Upper lobe of right lung (tissue), 1 donor: Measurements from ENCODE around the gene TNFRSF6B. TPM values are rescaled to one million over a fixed set of nuclear protein-coding genes. Genes with fewer than 3 reads are reported as not detected.

Experiments
- ATAC-seq: fragments of 200-7000 bp; cut with Tn5 transposase; one replicate; pipeline ENCODE4 v1.9.1; 2020; ENCODE audit warnings: mild to moderate bottlenecking, moderate library complexity
- DNase-seq: peaks from one replicate; pipeline ENCODE4 v3.0.0-alpha.2; 2020
- H3K27ac ChIP-seq: fragments of 200-600 bp; one replicate; pipeline ENCODE4 v1.8.0; 2022
- H3K27me3 ChIP-seq: fragments of 200-600 bp; one replicate; pipeline ENCODE4 v1.8.0; 2022; ENCODE audit warnings: mild to moderate bottlenecking
- H3K36me3 ChIP-seq: fragments of 200-600 bp; one replicate; pipeline ENCODE4 v1.8.0; 2022
- H3K4me1 ChIP-seq: fragments of 200-600 bp; one replicate; pipeline ENCODE4 v1.8.0; 2022
- H3K4me3 ChIP-seq: fragments of 200-600 bp; one replicate; pipeline ENCODE4 v1.8.0; 2022; ENCODE audit warnings: mild to moderate bottlenecking
- H3K9me3 ChIP-seq: fragments of 200-600 bp; one replicate; pipeline ENCODE4 v1.8.0; 2022
- intact Hi-C: fragments of 100-400 bp; cut with DNase I; formaldehyde crosslinking; loops from one replicate; pipeline ENCODE4 v1.11.0; 2022
- total RNA-seq: library from RNA; stranded (reverse); fragmentation: NEBNext Ultra II Directional; extraction: Animal tissue kit (Norgen Biotek cat#: 25700); gene quantifications from one replicate; pipeline ENCODE4 v1.2.1, GENCODE V29; 2021
- TF ChIP-seq, protein P1 (sequence below): fragments of 200-600 bp; IDR thresholded peaks from one replicate; pipeline ENCODE4 v1.8.0; 2022; ENCODE audit warnings: antibody characterized with exemption
- donor health status: DM: no; HTN: yes; CAD: no; lungs with severe emphysema.

Gene TNFRSF6B
- total RNA-seq, 1 donor from 2014 or later: 14.4 TPM

GRCh38 chr20:63673951-63674350 lies 22.5 kb upstream of the TNFRSF6B start:
- Histone ChIP-seq H3K4me3 (no peak overlapping the region), H3K36me3 (peaks cover 31% of the 10 kb centered on the region), H3K27ac (no peak overlapping the region), H3K4me1 (no peaks in the 10 kb centered on the region), H3K9me3 (no peaks in the 10 kb centered on the region), H3K27me3 (no peaks in the 10 kb centered on the region)
- DNase-seq (no peak), ATAC-seq (peak; percentile 22)
- intact Hi-C loops: no loop called here
- TF ChIP-seq, protein P1, sequence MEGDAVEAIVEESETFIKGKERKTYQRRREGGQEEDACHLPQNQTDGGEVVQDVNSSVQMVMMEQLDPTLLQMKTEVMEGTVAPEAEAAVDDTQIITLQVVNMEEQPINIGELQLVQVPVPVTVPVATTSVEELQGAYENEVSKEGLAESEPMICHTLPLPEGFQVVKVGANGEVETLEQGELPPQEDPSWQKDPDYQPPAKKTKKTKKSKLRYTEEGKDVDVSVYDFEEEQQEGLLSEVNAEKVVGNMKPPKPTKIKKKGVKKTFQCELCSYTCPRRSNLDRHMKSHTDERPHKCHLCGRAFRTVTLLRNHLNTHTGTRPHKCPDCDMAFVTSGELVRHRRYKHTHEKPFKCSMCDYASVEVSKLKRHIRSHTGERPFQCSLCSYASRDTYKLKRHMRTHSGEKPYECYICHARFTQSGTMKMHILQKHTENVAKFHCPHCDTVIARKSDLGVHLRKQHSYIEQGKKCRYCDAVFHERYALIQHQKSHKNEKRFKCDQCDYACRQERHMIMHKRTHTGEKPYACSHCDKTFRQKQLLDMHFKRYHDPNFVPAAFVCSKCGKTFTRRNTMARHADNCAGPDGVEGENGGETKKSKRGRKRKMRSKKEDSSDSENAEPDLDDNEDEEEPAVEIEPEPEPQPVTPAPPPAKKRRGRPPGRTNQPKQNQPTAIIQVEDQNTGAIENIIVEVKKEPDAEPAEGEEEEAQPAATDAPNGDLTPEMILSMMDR: no peak

GRCh38 chr20:63675681-63676368 lies 20.6 kb upstream of the TNFRSF6B start:
- no peaks in the 10 kb centered on the region for H3K4me1 ChIP-seq
- H3K9me3 ChIP-seq: no peaks in the 10 kb centered on the region
- DNase-seq: no peak
- intact Hi-C loops: no loop called here
- H3K27ac ChIP-seq: no peak overlapping the region
- no peak for ATAC-seq
- H3K4me3 ChIP-seq: no peak overlapping the region
- TF ChIP-seq, protein P1: no peak
- peaks cover 28% of the 10 kb centered on the region for H3K36me3 ChIP-seq
- H3K27me3 ChIP-seq: no peaks in the 10 kb centered on the region

DNA sequence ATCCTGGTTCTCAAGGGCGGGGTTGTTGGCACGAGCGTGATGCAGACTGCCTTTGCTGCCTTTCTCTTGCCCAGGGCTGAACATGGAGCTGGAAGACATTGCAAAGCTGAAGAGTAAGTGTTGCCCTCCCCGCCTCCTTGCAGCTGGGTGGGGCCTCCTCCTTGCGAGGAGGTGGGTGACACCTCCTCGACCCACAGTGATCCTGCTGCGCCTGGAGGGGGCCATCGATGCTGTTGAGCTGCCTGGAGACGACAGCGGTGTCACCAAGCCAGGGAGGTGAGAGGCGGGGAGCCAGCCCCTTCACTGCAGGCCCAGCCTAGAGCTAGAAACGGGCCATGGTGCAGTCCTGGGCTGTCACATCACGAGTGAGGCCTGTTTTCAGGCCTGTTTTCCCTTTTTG lies 18.4 kb upstream of the TNFRSF6B start:
- intact Hi-C loops: no loop called here
- no peak overlapping the region for H3K27ac ChIP-seq
- TF ChIP-seq, protein P1: no peak
- H3K9me3 ChIP-seq: no peaks in the 10 kb centered on the region
- H3K36me3 ChIP-seq: peaks cover 23% of the 10 kb centered on the region
- no peaks in the 10 kb centered on the region for H3K27me3 ChIP-seq
- ATAC-seq (no peak), DNase-seq (no peak)
- H3K4me3 ChIP-seq: no peak overlapping the region
- H3K4me1 ChIP-seq: peaks cover 13% of the 10 kb centered on the region

DNA sequence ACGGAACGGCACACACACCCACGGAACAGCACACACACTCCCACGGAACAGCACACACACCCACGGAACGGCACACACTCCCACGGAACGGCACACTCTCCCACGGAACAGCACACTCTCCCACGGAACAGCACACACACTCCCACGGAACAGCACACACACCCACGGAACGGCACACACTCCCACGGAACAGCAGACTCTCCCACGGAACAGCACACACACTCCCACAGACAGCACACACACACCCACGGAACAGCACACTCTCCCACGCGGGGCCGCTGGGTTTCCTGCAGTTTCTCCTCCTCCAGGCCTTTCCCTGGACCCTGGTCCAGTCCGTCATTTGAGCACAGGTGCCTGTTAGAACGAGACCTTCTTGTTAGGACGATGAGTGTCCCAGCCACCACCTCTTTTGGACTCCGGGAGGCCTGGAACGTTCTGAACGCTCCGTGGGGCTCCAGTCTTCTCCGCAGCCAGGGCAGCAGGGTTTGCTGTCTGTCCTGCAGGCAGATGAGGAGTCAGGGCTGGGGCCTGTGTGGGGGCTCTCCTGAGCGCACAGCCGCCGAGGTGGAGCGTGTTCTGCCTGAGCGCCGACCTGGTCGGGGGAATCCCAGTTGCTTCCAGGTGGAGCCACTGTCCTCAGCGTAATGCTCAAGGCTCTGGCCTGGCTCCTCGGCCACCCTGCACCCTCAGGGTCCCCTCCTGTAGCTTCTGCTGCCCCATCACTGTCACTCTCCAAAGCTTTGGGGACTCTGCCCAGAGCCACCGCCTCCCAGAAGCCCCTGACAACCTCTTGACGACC lies 17.6 kb upstream of the TNFRSF6B start:
- Histone ChIP-seq H3K27ac (no peak overlapping the region), H3K4me1 (peaks cover 16% of the 10 kb centered on the region), H3K36me3 (peaks cover 23% of the 10 kb centered on the region), H3K27me3 (no peaks in the 10 kb centered on the region), H3K9me3 (no peaks in the 10 kb centered on the region), H3K4me3 (no peak overlapping the region)
- intact Hi-C loops: no loop called here
- TF ChIP-seq, protein P1: no peak
- DNase-seq: no peak
- ATAC-seq: no peak

DNA sequence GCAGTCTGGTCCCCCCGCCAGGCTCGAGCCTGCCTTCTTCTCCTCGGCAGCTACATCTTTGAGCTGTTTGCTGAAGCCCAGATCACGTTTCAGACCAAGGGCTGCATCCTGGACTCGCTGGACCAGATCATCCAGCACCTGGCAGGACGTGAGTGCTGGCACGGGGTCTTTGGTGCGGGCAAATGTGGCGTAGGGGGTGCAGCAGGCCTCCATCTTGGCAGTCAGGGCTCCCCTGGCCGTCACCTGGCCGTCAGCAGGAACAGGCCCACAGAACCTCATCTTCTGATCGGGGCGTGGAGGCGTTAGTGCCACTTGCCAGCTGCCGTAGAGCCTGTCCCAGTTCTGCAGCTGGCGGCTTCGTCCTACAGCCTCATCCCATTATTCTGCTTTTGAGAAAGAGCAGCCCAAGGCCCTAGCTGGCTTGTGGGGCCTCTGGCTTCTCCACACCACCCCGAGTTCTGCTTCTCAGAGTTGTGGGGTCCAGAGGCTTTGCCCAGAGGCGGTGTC lies 16.6 kb upstream of the TNFRSF6B start:
- Histone ChIP-seq H3K9me3 (no peaks in the 10 kb centered on the region), H3K4me3 (no peak overlapping the region), H3K4me1 (peaks cover 16% of the 10 kb centered on the region), H3K27ac (no peak overlapping the region), H3K36me3 (peaks cover 16% of the 10 kb centered on the region), H3K27me3 (no peaks in the 10 kb centered on the region)
- DNase-seq (no peak), ATAC-seq (no peak)
- intact Hi-C loops: no loop called here
- TF ChIP-seq, protein P1: no peak
